Urinary bladder (tissue), 4 donors: ENCODE measurements around the gene ZNF382. TPM values are rescaled to one million over a fixed set of nuclear protein-coding genes. Genes with fewer than 3 reads are reported as not detected.

Source experiments
- DNase-seq: peaks from one replicate; pipeline ENCODE4 v3.0.0-alpha.2; 2015; ENCODE audit errors: extremely low spot score
- H3K27ac ChIP-seq: one replicate; pipeline ENCODE4 v1.5.1; 2013; ENCODE audit warnings: low read depth, mild to moderate bottlenecking, moderate library complexity
- H3K36me3 ChIP-seq: one replicate; pipeline ENCODE4 v1.6.1; 2013; ENCODE audit warnings: mild to moderate bottlenecking, moderate library complexity; ENCODE audit not compliant: insufficient read depth
- H3K4me1 ChIP-seq: one replicate; pipeline ENCODE4 v1.6.1; 2013; ENCODE audit warnings: mild to moderate bottlenecking, moderate library complexity; ENCODE audit not compliant: insufficient read depth
- H3K4me3 ChIP-seq: one replicate; pipeline ENCODE4 v1.5.1; 2013; ENCODE audit warnings: low read depth, low read length
- WGBS: extraction: QIAGEN DNeasy Blood & Tissue Kit; methylation state at CpG from one replicate; pipeline ENCODE4 v1.1.7; 2013; 5-methylcytosine and 5-hydroxymethylcytosine counted together
- polyA plus RNA-seq: library from polyadenylated mRNA; stranded (reverse); fragments of 200-250 nt; gene quantifications from one replicate; pipeline ENCODE4 v1.2.3, GENCODE V29; 2013
- total RNA-seq: library from RNA; depleted of rRNA; stranded (reverse); fragments of >200 nt; gene quantifications from one replicate; pipeline ENCODE4 v1.2.3, GENCODE V29; 2014
- donor health status: healthy with polysubstance abuse.
- donor health status: healthy.

The ZNF382 gene
- total and polyA plus RNA-seq, 2 donors: 4.2 to 30.3 TPM

- Histone ChIP-seq H3K4me1 (no peaks in the 10 kb centered on the region), H3K4me3 (no peak overlapping the region), H3K27ac (no peak overlapping the region), H3K36me3 (peaks cover 12% of the 10 kb centered on the region)
- 95% methylated on average over 2 of the region's 2 CpGs for WGBS
- no peak for DNase-seq
Measured at GRCh38 chr19:36635342-36635741, 30.2 kb downstream of the ZNF382 start.

- Histone ChIP-seq H3K4me3 (no peak overlapping the region), H3K27ac (no peak overlapping the region), H3K4me1 (no peaks in the 10 kb centered on the region), H3K36me3 (peaks cover 14% of the 10 kb centered on the region)
- DNase-seq: no peak
- 97% methylated on average over 5 of the region's 5 CpGs for WGBS
Measured at GRCh38 chr19:36638862-36639510, 33.9 kb downstream of the ZNF382 start.

GRCh38 chr19:36646746-36647145 is 41.6 kb downstream of the ZNF382 start:
- H3K4me1 ChIP-seq: no peaks in the 10 kb centered on the region
- no peak for DNase-seq
- 94% methylated on average over 2 of the region's 2 CpGs for WGBS
- H3K27ac ChIP-seq: no peak overlapping the region
- H3K36me3 ChIP-seq: peaks cover 11% of the 10 kb centered on the region
- no peak overlapping the region for H3K4me3 ChIP-seq

- peaks cover 23% of the 10 kb centered on the region for H3K36me3 ChIP-seq
- H3K4me3 ChIP-seq: no peak overlapping the region
- H3K27ac ChIP-seq: no peak overlapping the region
- 82% methylated on average over 1 of the region's 1 CpG for WGBS
- H3K4me1 ChIP-seq: no peaks in the 10 kb centered on the region
- DNase-seq: no peak
Measured at GRCh38 chr19:36652958-36653357, 47.8 kb downstream of the ZNF382 start.

- no peak for DNase-seq
- Histone ChIP-seq H3K4me3 (peak overlapping the region; percentile 88), H3K27ac (no peak overlapping the region), H3K36me3 (peaks cover 3% of the 10 kb centered on the region), H3K4me1 (peaks cover 4% of the 10 kb centered on the region)
- WGBS: 46% methylated on average over 14 of the region's 14 CpGs
Measured at GRCh38 chr19:36665832-36666231, 60.7 kb downstream of the ZNF382 start.

GRCh38 chr19:36668646-36669045 is 63.5 kb downstream of the ZNF382 start:
- DNase-seq: no peak
- H3K4me3 ChIP-seq: no peak overlapping the region
- H3K36me3 ChIP-seq: peaks cover under 1% of the 10 kb centered on the region
- no peak overlapping the region for H3K27ac ChIP-seq
- H3K4me1 ChIP-seq: peaks cover 4% of the 10 kb centered on the region
- 87% methylated on average over 2 of the region's 2 CpGs for WGBS

- DNase-seq: no peak
- Histone ChIP-seq H3K36me3 (no peaks in the 10 kb centered on the region), H3K4me1 (peaks cover 4% of the 10 kb centered on the region), H3K27ac (no peak overlapping the region), H3K4me3 (no peak overlapping the region)
- WGBS: 99% methylated on average over 1 of the region's 1 CpG
Measured at GRCh38 chr19:36672368-36672767, 67.3 kb downstream of the ZNF382 start.

GRCh38 chr19:36674201-36674600 is 69.1 kb downstream of the ZNF382 start:
- no peak for DNase-seq

GRCh38 chr19:36679455-36679854 is 74.3 kb downstream of the ZNF382 start:
- Histone ChIP-seq H3K36me3 (peaks cover 2% of the 10 kb centered on the region), H3K4me3 (no peak overlapping the region), H3K27ac (no peak overlapping the region), H3K4me1 (no peaks in the 10 kb centered on the region)
- no peak for DNase-seq

More at GRCh38 chr19:36674201-36674600, 69.1 kb downstream of the ZNF382 start:
- Histone ChIP-seq H3K4me3 (no peak overlapping the region), H3K4me1 (no peaks in the 10 kb centered on the region), H3K27ac (no peak overlapping the region), H3K36me3 (peaks cover 1% of the 10 kb centered on the region)
- WGBS: 97% methylated on average over 2 of the region's 2 CpGs

Other genes with a start within 250 kb of the ZNF382 start
- gene ZFP14, start 226.1 kb upstream of the ZNF382 start, total RNA-seq: 25.6 TPM
- 2.2 TPM for gene ZFP14, start 226.1 kb upstream of the ZNF382 start, polyA plus RNA-seq
- 22.6 TPM for gene ZFP82, start 186.7 kb upstream of the ZNF382 start, total RNA-seq
- gene ZFP82, start 186.7 kb upstream of the ZNF382 start, polyA plus RNA-seq: 4.2 TPM
- gene ZNF566, start 115.8 kb upstream of the ZNF382 start, total RNA-seq: 39.4 TPM
- gene ZNF566, start 115.8 kb upstream of the ZNF382 start, polyA plus RNA-seq: 6.0 TPM
- 52.5 TPM for gene ZNF260, start 77.0 kb upstream of the ZNF382 start, total RNA-seq
- 5.7 TPM for gene ZNF260, start 77.0 kb upstream of the ZNF382 start, polyA plus RNA-seq
- gene ZNF529, start 32.0 kb upstream of the ZNF382 start, total RNA-seq: 36.2 TPM
- 6.4 TPM for gene ZNF529, start 32.0 kb upstream of the ZNF382 start, polyA plus RNA-seq
- gene ZNF461, start 61.5 kb downstream of the ZNF382 start, total RNA-seq: 19.9 TPM
- 4.7 TPM for gene ZNF461, start 61.5 kb downstream of the ZNF382 start, polyA plus RNA-seq
- gene ZNF567, start 82.3 kb downstream of the ZNF382 start, total RNA-seq: 22.9 TPM
- gene ZNF567, start 82.3 kb downstream of the ZNF382 start, polyA plus RNA-seq: 5.2 TPM
- gene ZNF850, start 167.5 kb downstream of the ZNF382 start, total RNA-seq: 10.8 TPM
- gene ZNF850, start 167.5 kb downstream of the ZNF382 start, polyA plus RNA-seq: 1.0 TPM
- gene ZNF790, start 233.1 kb downstream of the ZNF382 start, total RNA-seq: 20.1 TPM
- gene ZNF790, start 233.1 kb downstream of the ZNF382 start, polyA plus RNA-seq: 4.1 TPM
- gene ZNF345, start 245.6 kb downstream of the ZNF382 start, total RNA-seq: 16.2 TPM
- 4.4 TPM for gene ZNF345, start 245.6 kb downstream of the ZNF382 start, polyA plus RNA-seq